ENCODE results near the gene IGSF8. TPM values are rescaled to one million over a fixed set of nuclear protein-coding genes. Genes with fewer than 3 reads are reported as not detected.
"Not testable (repeated sequence)": the region's sequence is repeated elsewhere in the genome, so short reads cannot be mapped to it uniquely, and the experiment has no call there.

Gene IGSF8
- total RNA-seq, 1 donor from 2014 or later = 21.9 TPM

GRCh38 chr1:160128636-160129035 is 30.2 kb upstream of the IGSF8 start:
- no peak for DNase-seq (ENCODE audit: missing footprints)

GRCh38 chr1:160127865-160128523 is 29.6 kb upstream of the IGSF8 start:
- ATAC-seq (no peak), DNase-seq (ENCODE audit: missing footprints) (no peak)
- intact Hi-C loops (cut with DNase I) = no loop called here

More at GRCh38 chr1:160128636-160129035, 30.2 kb upstream of the IGSF8 start:
- intact Hi-C loops (cut with DNase I) = no loop called here
- no peak for ATAC-seq

- ATAC-seq (no peak), DNase-seq (ENCODE audit: missing footprints) (no peak)
- intact Hi-C loops (cut with DNase I) = no loop called here
Observed at GRCh38 chr1:160127381-160127780, 29.0 kb upstream of the IGSF8 start.

- DNase-seq (ENCODE audit: missing footprints); intact Hi-C loops (cut with DNase I): not testable (repeated sequence)
Observed at GRCh38 chr1:160126342-160126741, 27.9 kb upstream of the IGSF8 start.

GRCh38 chr1:160125746-160126145 is 27.3 kb upstream of the IGSF8 start:
- no peak for ATAC-seq

More at GRCh38 chr1:160126342-160126741, 27.9 kb upstream of the IGSF8 start:
- not testable (repeated sequence) for ATAC-seq

GRCh38 chr1:160124705-160125478 is 26.5 kb upstream of the IGSF8 start:
- ATAC-seq (peak; percentile 62), DNase-seq (ENCODE audit: missing footprints) (no peak)
- intact Hi-C loops (cut with DNase I) = no loop called here

More at GRCh38 chr1:160125746-160126145, 27.3 kb upstream of the IGSF8 start:
- DNase-seq (ENCODE audit: missing footprints) = no peak
- intact Hi-C loops (cut with DNase I) = no loop called here

- ATAC-seq (no peak), DNase-seq (ENCODE audit: missing footprints) (no peak)
- intact Hi-C loops (cut with DNase I) = no loop called here
Observed at GRCh38 chr1:160123726-160124125, 25.3 kb upstream of the IGSF8 start.

- DNase-seq (ENCODE audit: missing footprints) = no peak
- intact Hi-C loops (cut with DNase I) = no loop called here
- ATAC-seq = no peak
Observed at GRCh38 chr1:160122978-160123495, 24.6 kb upstream of the IGSF8 start.

- DNase-seq (ENCODE audit: missing footprints) = no peak
- ATAC-seq = no peak
Observed at GRCh38 chr1:160121388-160121787, 23.0 kb upstream of the IGSF8 start.

GRCh38 chr1:160120797-160121196 is 22.4 kb upstream of the IGSF8 start:
- no peak for DNase-seq (ENCODE audit: missing footprints)
- no peak for ATAC-seq

More at GRCh38 chr1:160121388-160121787, 23.0 kb upstream of the IGSF8 start:
- intact Hi-C loops (cut with DNase I) = no loop called here

GRCh38 chr1:160118928-160119327 is 20.5 kb upstream of the IGSF8 start:
- DNase-seq (ENCODE audit: missing footprints) (no peak), ATAC-seq (no peak)
- intact Hi-C loops (cut with DNase I) = loop anchor here (5.0 kb wide), 2 partner anchors 43 to 88 kb away; partner anchors contain the start of gene PEA15

More at GRCh38 chr1:160120797-160121196, 22.4 kb upstream of the IGSF8 start:
- intact Hi-C loops (cut with DNase I) = no loop called here

GRCh38 chr1:160117709-160118183 is 19.3 kb upstream of the IGSF8 start:
- intact Hi-C loops (cut with DNase I) = loop anchor here (5.0 kb wide), 2 partner anchors 45 to 90 kb away; partner anchors contain the start of gene PEA15
- DNase-seq (ENCODE audit: missing footprints) = no peak

GRCh38 chr1:160117300-160117699 is 18.9 kb upstream of the IGSF8 start:
- DNase-seq (ENCODE audit: missing footprints) = no peak
- ATAC-seq = no peak
- intact Hi-C loops (cut with DNase I) = loop anchor here (5.0 kb wide), 2 partner anchors 45 to 90 kb away; partner anchors contain the start of gene PEA15

More at GRCh38 chr1:160117709-160118183, 19.3 kb upstream of the IGSF8 start:
- peak; percentile 71 for ATAC-seq

- ATAC-seq (peak; percentile 29), DNase-seq (ENCODE audit: missing footprints) (no peak)
- intact Hi-C loops (cut with DNase I) = loop anchor here (1.0 to 5.0 kb wide), 3 partner anchors 16 to 91 kb away; partner anchors contain the start of gene PEA15
Observed at GRCh38 chr1:160116283-160117147, 18.1 kb upstream of the IGSF8 start.

GRCh38 chr1:160115545-160116282 is 17.3 kb upstream of the IGSF8 start, which contains the start of gene ATP1A2:
TSS of gene ATP1A2 (plus strand) at chr1:160115759. CDS start at chr1:160115862, 103 bp downstream.
- peak; percentile 72 for ATAC-seq
- intact Hi-C loops (cut with DNase I) = loop anchor here (1.0 to 5.0 kb wide), 3 partner anchors 17 to 92 kb away; partner anchors contain the start of gene PEA15
- no peak for DNase-seq (ENCODE audit: missing footprints)

- intact Hi-C loops (cut with DNase I) = no loop called here
- no peak for DNase-seq (ENCODE audit: missing footprints)
- ATAC-seq = peak; percentile 5
Observed at GRCh38 chr1:160114085-160114484, 15.7 kb upstream of the IGSF8 start.

GRCh38 chr1:160113407-160113806 is 15.0 kb upstream of the IGSF8 start:
- ATAC-seq (no peak), DNase-seq (ENCODE audit: missing footprints) (no peak)
- intact Hi-C loops (cut with DNase I) = no loop called here

Data from Right ventricle myocardium inferior (tissue), 1 donor.